H7 (cell line): ENCODE measurements around the gene CREBRF. TPM values are rescaled to one million over a fixed set of nuclear protein-coding genes. Genes with fewer than 3 reads are reported as not detected.
A peak's percentile ranks its signal among the peaks of the same experiment; 100 is the strongest.
"Not testable (repeated sequence)": the region's sequence is repeated elsewhere in the genome, so short reads cannot be mapped to it uniquely, and the experiment has no call there.

Experiments used
- DNase-seq: peaks from one replicate; pipeline ENCODE4 v3.0.0; 2012
- H3K27me3 ChIP-seq: 2 replicates; pipeline ENCODE4 v1.6.0; 2011; ENCODE audit warnings: mild to moderate bottlenecking, low read length; ENCODE audit not compliant: control insufficient read depth, insufficient read depth
- H3K36me3 ChIP-seq: replicated peaks from 2 replicates; pipeline ENCODE4 v1.5.1; 2011; ENCODE audit warnings: low read length; ENCODE audit not compliant: control insufficient read depth, insufficient read depth
- H3K4me3 ChIP-seq: 2 replicates; pipeline ENCODE4 v1.5.1; 2011; ENCODE audit warnings: low read depth, mild to moderate bottlenecking, control low read depth, low read length, moderate library complexity; ENCODE audit not compliant: insufficient read depth
- total RNA-seq: library from RNA; depleted of rRNA; stranded (reverse); fragments of >200 nt; shearing (Covaris generic); gene quantifications from 2 replicates; pipeline ENCODE4 v1.2.3, GENCODE V29; 2014; rRNA removed

The CREBRF gene
- 8.7 and 18.1 TPM in 2 replicates for total RNA-seq

DNA sequence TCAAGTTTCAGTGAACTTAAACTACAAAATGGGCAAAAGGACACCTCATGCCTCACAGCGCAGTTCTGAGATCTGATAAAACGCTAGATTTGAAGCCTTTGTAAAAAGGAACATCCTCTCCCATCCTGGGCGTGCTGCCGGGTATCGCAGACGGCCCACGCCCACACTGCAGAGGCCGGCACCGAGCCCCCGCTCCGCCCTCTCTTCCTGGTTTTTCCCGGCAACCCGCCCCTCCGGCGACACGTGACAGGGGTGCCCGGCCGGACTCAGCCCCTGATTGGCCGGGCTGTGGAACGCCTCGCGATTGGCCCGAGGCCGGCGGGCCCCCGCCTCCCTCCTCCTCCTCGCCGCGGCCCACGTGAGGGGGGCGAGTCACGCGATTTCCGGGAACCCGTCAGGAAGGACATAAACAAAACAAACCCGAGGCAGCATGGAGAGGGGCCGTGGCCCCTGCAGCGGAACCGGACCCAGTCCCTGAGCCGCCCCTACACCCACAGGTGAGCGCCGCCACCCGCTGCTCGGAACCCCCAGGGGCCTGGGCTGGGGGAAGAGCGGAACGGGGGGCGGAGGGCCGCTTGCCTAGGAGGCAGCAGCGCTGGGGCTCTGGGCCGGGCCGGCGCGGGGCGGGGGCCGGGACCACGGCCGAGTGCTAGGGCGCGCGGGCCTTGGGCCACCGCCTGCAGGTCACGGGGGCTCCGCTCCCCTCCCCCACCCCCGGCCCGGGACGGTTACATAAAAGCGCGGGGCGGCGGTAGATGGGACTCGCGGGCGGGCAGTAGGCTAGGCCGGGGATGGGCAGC, at the start of gene CREBRF:
Gene CREBRF (plus strand): TSS at position 370 of the 800 bp plus-strand sequence. CDS start 24,424 bp downstream, outside the sequence.
- Histone ChIP-seq H3K27me3 (no peaks in the 10 kb centered on the region; the same call in 1 of the 2 replicates), H3K36me3 (no peaks in the 10 kb centered on the region), H3K4me3 (peak within 1 kb of the TSS; percentile 92)
- DNase-seq = peak; percentile 99

DNA sequence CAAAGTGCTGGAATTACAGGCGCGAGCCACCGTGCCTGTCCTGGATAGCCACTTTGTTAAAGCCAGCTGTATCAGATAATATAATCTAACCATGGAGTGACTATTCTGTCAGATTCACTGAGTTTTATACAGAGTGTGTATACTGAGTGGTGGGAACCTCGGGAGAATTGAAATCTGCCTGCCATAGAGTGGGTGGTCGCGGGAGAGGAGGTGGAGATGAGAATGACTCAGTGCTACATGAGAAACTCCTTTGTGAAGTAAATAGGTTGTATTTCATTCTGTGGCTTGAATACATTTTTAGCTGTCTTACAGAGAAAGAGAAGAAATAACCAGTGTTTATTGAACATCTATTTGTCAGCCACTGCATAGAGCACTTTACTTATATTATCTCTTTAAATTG, 46.1 kb upstream of the CREBRF start:
- Histone ChIP-seq H3K36me3 (no peaks in the 10 kb centered on the region), H3K4me3 (no peak overlapping the region), H3K27me3 (no peaks in the 10 kb centered on the region)
- no peak for DNase-seq

- DNase-seq = peak; percentile 61
- Histone ChIP-seq H3K4me3 (no peak overlapping the region), H3K36me3 (no peaks in the 10 kb centered on the region), H3K27me3 (no peaks in the 10 kb centered on the region)
Measured at GRCh38 chr5:173010547-173011464, 45.3 kb upstream of the CREBRF start.

DNA sequence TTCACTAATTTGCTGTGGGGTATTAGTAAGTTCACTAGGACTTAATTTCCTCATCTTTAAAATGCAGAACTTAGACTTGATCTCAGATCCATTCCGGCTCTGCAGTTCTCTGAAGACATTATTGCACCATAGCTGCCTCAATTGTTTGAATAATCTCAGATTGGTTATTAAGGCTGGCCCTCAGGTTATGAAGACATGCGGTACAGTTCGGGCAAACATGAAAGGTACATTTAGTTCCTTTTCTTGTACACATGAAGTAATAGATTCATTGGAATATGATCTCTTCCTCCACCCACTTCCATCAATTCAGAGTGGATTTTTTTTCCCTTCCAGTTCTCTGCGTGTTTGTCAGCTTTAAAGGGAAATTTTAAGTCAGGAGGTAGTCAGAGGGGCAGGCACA, 44.6 kb upstream of the CREBRF start:
- H3K36me3 ChIP-seq = no peaks in the 10 kb centered on the region
- DNase-seq = no peak
- no peak overlapping the region for H3K4me3 ChIP-seq
- no peaks in the 10 kb centered on the region for H3K27me3 ChIP-seq

- DNase-seq = no peak
- no peaks in the 10 kb centered on the region for H3K36me3 ChIP-seq
- H3K27me3 ChIP-seq = no peaks in the 10 kb centered on the region
- H3K4me3 ChIP-seq = no peak overlapping the region
Measured at GRCh38 chr5:173012882-173013281, 43.3 kb upstream of the CREBRF start.

- H3K27me3 ChIP-seq = no peaks in the 10 kb centered on the region
- DNase-seq = no peak
- no peaks in the 10 kb centered on the region for H3K36me3 ChIP-seq
- H3K4me3 ChIP-seq = no peak overlapping the region
Measured at GRCh38 chr5:173014671-173015070, 41.5 kb upstream of the CREBRF start.

- DNase-seq = no peak
- Histone ChIP-seq H3K27me3 (no peaks in the 10 kb centered on the region), H3K36me3 (no peaks in the 10 kb centered on the region), H3K4me3 (no peak overlapping the region)
Measured at GRCh38 chr5:173015192-173015591, 41.0 kb upstream of the CREBRF start.

DNA sequence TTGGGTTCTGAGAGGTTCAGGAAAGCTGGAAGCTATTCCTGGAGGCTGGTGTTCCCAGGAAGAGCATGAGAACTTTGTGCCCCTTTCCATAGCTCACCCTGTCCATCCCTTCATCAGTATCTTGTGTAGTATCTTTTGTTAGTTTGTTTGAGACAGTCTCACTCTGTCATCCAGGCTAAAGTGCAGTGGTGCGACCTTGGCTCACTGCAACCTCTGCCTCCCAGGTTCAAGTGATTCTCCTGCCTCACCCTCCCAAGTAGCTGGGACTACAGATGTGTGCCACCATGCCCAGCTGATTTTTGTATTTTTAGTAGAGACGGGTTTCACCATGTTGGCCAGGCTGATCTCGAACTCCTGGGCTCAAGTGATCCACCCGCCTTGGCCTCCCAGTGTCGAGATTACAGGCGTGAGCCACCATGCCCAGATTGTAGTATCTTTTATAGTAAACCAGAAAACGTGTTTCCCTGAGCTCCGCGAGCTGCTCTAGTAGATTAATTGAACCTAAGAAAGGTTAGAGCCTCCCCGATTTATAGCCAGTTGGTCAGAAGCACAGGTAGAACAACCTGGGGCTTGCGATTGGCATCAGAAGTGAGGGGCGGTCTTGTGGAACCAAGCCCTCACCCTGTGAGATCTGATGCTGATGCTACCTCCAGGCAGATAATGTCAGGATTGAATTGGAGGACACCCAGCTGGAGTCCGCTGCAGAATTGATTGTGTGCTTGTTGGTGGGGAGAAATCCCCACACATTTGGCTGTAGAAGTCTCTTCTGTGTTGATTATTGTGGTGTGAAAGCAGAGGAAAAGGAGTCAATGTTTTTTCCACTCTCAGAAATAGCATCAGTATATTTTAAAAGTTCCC, 40.3 kb upstream of the CREBRF start:
- Histone ChIP-seq H3K27me3 (no peaks in the 10 kb centered on the region), H3K36me3 (no peaks in the 10 kb centered on the region), H3K4me3 (no peak overlapping the region)
- DNase-seq = no peak

- H3K27me3 ChIP-seq = no peaks in the 10 kb centered on the region
- DNase-seq = no peak
- H3K4me3 ChIP-seq = no peak overlapping the region
- H3K36me3 ChIP-seq = no peaks in the 10 kb centered on the region
Measured at GRCh38 chr5:173016598-173017046, 39.5 kb upstream of the CREBRF start.

GRCh38 chr5:173017087-173017486, 39.1 kb upstream of the CREBRF start:
- H3K4me3 ChIP-seq, DNase-seq, H3K36me3 ChIP-seq, H3K27me3 ChIP-seq: not testable (repeated sequence)

DNA sequence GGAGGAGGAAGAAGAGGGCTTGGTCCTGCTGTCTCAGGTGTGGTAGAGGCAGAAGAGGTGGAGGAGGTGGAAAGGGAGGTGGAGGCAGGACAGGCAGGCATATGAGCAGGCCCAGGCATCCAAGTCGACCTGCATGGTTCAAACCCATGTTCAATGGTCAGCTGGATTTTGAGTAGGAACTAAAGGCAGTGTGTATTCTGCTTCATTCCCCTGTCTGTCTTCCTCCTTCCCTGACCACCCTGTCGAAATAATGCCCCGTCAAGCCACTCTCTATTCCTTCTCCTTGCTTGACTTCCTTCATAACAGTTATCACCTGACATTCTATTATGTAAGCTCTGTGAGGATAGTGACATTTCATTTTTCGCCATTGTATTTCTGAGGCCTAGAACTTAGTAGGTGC, 37.8 kb upstream of the CREBRF start:
- Histone ChIP-seq H3K4me3 (no peak overlapping the region), H3K36me3 (no peaks in the 10 kb centered on the region), H3K27me3 (no peaks in the 10 kb centered on the region)
- no peak for DNase-seq

GRCh38 chr5:173020154-173020581, 36.0 kb upstream of the CREBRF start:
- no peaks in the 10 kb centered on the region for H3K36me3 ChIP-seq
- no peak overlapping the region for H3K4me3 ChIP-seq
- H3K27me3 ChIP-seq = no peaks in the 10 kb centered on the region
- DNase-seq = no peak

DNA sequence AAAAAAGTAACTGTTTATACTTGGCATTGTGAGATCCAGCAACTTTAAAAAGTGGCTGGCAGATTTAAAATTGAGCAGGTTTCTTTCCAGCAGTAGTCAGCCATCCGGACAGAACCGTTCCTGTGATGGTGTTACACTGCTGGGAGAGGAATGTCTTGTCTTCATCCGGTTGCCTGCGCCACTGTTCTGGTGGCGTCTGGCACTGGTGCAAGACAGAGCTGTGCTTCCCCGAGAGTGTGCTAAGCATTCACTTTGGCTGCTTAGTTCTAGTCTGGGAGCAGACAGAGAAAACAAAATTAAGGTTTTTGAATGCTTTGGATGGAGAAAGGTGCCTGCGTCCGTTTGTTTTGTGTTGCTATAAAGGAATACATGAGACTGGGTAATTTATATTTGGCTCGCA, 35.5 kb upstream of the CREBRF start:
- DNase-seq = no peak

GRCh38 chr5:173025651-173026050, 30.5 kb upstream of the CREBRF start:
- DNase-seq = no peak
- H3K27me3 ChIP-seq = no peaks in the 10 kb centered on the region

More for the DNA sequence above, 35.5 kb upstream of the CREBRF start:
- Histone ChIP-seq H3K36me3 (no peaks in the 10 kb centered on the region), H3K27me3 (no peaks in the 10 kb centered on the region), H3K4me3 (no peak overlapping the region)

More at GRCh38 chr5:173025651-173026050, 30.5 kb upstream of the CREBRF start:
- no peaks in the 10 kb centered on the region for H3K36me3 ChIP-seq
- no peak overlapping the region for H3K4me3 ChIP-seq
